CD8-positive, alpha-beta memory T cell (primary cell): ENCODE results near the gene RIT2. TPM values are rescaled to one million over a fixed set of nuclear protein-coding genes. Genes with fewer than 3 reads are reported as not detected.

ENCODE experiments used
- CTCF ChIA-PET: fragments of 350-600 bp; sonication (Branson Sonifier 250); formaldehyde crosslinking; loops from one replicate; lab custom pipeline; 2021; ENCODE audit warnings: antibody characterized with exemption; lab: Charles Lee
- POLR2A ChIA-PET: fragments of 350-600 bp; sonication (Branson Sonifier 250); formaldehyde crosslinking; loops from one replicate; lab custom pipeline; 2021; ENCODE audit warnings: antibody characterized with exemption; lab: Charles Lee
- DNase-seq, 5 donors: peaks; one replicate each; pipeline versions ENCODE4 v3.0.0 to v3.0.0-alpha.2; 2020 to 2022; ENCODE audit warnings: mixed read lengths in 1 of 5
- H3K27ac ChIP-seq: one replicate; pipeline ENCODE4 v1.7.0; 2013; ENCODE audit warnings: low read depth, mild to moderate bottlenecking, low read length, moderate library complexity
- H3K27me3 ChIP-seq: 2 replicates; pipeline ENCODE4 v1.7.0; 2013; ENCODE audit warnings: low read length, mild to moderate bottlenecking; ENCODE audit not compliant: insufficient read depth, poor library complexity, severe bottlenecking
- H3K36me3 ChIP-seq: 2 replicates; pipeline ENCODE4 v1.7.0; 2013; ENCODE audit warnings: mild to moderate bottlenecking, low read length, moderate library complexity; ENCODE audit not compliant: insufficient read depth
- H3K4me1 ChIP-seq: 2 replicates; pipeline ENCODE4 v1.7.0; 2013; ENCODE audit warnings: mild to moderate bottlenecking, low read length, moderate library complexity; ENCODE audit not compliant: insufficient read depth
- H3K4me3 ChIP-seq: 2 replicates; pipeline ENCODE4 v1.7.0; 2013; ENCODE audit warnings: mild to moderate bottlenecking, low read length
- H3K9me3 ChIP-seq: 2 replicates; pipeline ENCODE4 v1.7.0; 2013; ENCODE audit warnings: mild to moderate bottlenecking, low read length
- H3K27ac Mint-ChIP-seq, 8 donors: one replicate each; pipeline ENCODE4 v1.8.0; 2020 to 2021; ENCODE audit warnings: mixed read lengths in 8 of 8, mild to moderate bottlenecking in 6 of 8, inconsistent platforms in 3 of 8, moderate library complexity in 3 of 8
- H3K27me3 Mint-ChIP-seq, 2 donors: one replicate each; pipeline ENCODE4 v1.8.0; 2020 to 2021; ENCODE audit warnings: mixed read lengths in 2 of 2, mild to moderate bottlenecking in 1 of 2, moderate library complexity in 1 of 2
- H3K36me3 Mint-ChIP-seq, 3 donors: one replicate each; pipeline ENCODE4 v1.8.0; 2020 to 2021; ENCODE audit warnings: mixed read lengths in 3 of 3, inconsistent platforms in 1 of 3, mild to moderate bottlenecking in 1 of 3
- H3K4me1 Mint-ChIP-seq, 3 donors: one replicate each; pipeline ENCODE4 v1.8.0; 2020 to 2021; ENCODE audit warnings: mixed read lengths in 3 of 3, inconsistent platforms in 1 of 3, mild to moderate bottlenecking in 1 of 3
- H3K4me3 Mint-ChIP-seq, 7 donors: one replicate each; pipeline ENCODE4 v1.8.0; 2020 to 2021; ENCODE audit warnings: mixed read lengths in 7 of 7, mild to moderate bottlenecking in 6 of 7, moderate library complexity in 4 of 7, inconsistent platforms in 2 of 7
- H3K9me3 Mint-ChIP-seq, 5 donors: one replicate each; pipeline ENCODE4 v1.8.0; 2020 to 2022; ENCODE audit warnings: mixed read lengths in 5 of 5, mild to moderate bottlenecking in 3 of 5, moderate library complexity in 2 of 5, inconsistent platforms in 1 of 5
- polyA plus RNA-seq: library from polyadenylated mRNA; unstranded; fragments of 300-500 nt; fragmentation: Illumina TruSeq; gene quantifications from one replicate; pipeline ENCODE4 v1.2.3, GENCODE V29; 2021
- total RNA-seq, 2 experiments: library from RNA; stranded (reverse); gene quantifications; one replicate each; pipeline ENCODE4 v1.2.3, GENCODE V29; 2021

The RIT2 gene
- total and polyA plus RNA-seq, 3 experiments from 2014 or later = not detected

DNA sequence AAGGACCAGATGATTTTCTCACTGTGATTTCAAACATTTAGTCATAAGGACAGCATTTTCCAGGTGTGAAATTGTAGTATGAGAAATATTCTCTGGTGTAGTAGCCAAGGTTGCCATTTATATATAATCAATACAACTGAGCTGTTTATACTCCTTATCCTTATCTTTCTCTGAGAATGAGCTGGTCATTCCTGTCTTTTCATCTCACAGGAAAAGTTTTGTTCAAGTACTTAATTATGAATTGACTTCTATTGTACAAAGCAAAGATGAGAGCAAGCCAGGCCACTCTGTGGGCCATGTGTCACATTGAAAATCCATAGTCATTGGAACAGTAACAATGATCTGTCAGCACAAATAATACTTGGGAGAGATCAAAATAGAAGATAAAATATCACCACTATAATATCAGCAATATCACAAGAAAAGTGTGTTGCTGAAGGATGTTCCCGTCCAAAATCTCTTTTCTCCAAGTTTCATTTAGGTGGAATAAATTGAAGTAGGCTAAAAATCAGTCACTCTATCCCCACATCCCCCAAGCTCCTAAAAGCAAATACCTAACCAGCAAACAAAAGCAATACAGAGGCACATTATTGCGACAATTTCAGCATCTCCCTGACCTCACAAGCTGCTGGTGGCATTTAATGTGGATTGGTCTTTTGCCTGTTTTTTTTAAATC, 2.1 kb downstream of the RIT2 start:
- ChIA-PET POLR2A (no interaction called here), CTCF (no interaction called here)
- Histone ChIP-seq H3K27ac (no peak overlapping the region), H3K4me3 (no peak overlapping the region), H3K27me3 (no peaks in the 10 kb centered on the region), H3K36me3 (no peaks in the 10 kb centered on the region), H3K4me1 (no peaks in the 10 kb centered on the region), H3K9me3 (no peaks in the 10 kb centered on the region)
- H3K9me3 Mint-ChIP-seq = peaks cover 0 to 15% (median 5%) of the 10 kb centered on the region in 5 donors
- no peak overlapping the region for H3K4me3 Mint-ChIP-seq
- H3K27ac Mint-ChIP-seq = no peak overlapping the region
- no peak for DNase-seq
- no peaks in the 10 kb centered on the region for H3K36me3 Mint-ChIP-seq
- no peaks in the 10 kb centered on the region for H3K4me1 Mint-ChIP-seq
- no peaks in the 10 kb centered on the region for H3K27me3 Mint-ChIP-seq

DNA sequence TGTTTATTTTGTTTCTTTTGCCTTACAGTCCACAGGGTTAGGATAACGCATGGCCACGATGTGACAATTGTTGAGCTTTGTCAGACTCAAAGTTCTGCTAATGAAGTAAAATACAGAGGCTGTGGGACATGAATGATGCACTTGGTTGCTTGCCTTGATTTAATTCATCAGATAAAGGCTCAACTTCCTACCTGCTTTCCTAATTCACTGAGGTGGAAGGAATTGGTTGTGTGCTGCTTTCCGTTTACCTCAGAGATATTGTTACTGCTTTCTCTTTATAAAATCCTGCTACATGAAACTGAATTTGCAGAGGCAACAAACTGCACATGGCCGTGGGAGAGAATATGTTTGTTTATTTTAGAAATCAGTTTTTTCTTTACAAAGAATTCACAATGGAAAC, 6.6 kb downstream of the RIT2 start:
- no peaks in the 10 kb centered on the region for H3K4me1 Mint-ChIP-seq

DNA sequence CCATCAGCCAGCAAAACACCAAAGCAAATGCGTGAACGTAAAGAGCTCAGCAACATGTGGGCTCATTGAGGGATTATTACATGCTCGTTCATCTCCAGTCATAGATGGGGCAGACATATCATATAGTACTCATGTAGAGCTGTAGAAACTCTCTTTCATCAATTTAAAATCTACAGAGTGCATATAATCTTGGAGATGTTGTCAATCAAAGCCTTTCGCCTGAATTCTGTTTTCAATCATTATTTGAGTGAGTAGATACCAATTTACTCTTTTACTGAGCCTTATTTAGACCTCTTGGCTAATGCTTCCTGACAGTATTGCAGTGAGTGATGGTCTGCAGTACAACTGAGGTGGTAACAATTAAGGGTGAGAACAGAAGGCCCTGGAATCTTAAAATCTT, 7.0 kb downstream of the RIT2 start:
- ChIA-PET POLR2A (no interaction called here), CTCF (no interaction called here)
- no peak overlapping the region for H3K4me3 Mint-ChIP-seq

More for the DNA sequence above, 6.6 kb downstream of the RIT2 start:
- no peaks in the 10 kb centered on the region for H3K4me1 ChIP-seq
- ChIA-PET CTCF (no interaction called here), POLR2A (no interaction called here)
- no peaks in the 10 kb centered on the region for H3K36me3 Mint-ChIP-seq
- H3K27me3 ChIP-seq = no peaks in the 10 kb centered on the region
- DNase-seq = no peak
- no peak overlapping the region for H3K27ac ChIP-seq
- no peak overlapping the region for H3K4me3 ChIP-seq
- H3K36me3 ChIP-seq = no peaks in the 10 kb centered on the region
- no peak overlapping the region for H3K4me3 Mint-ChIP-seq
- H3K9me3 Mint-ChIP-seq = peaks cover 0 to 12% (median 8%) of the 10 kb centered on the region in 5 donors
- no peaks in the 10 kb centered on the region for H3K27me3 Mint-ChIP-seq
- H3K9me3 ChIP-seq = peaks cover under 1% of the 10 kb centered on the region
- no peak overlapping the region for H3K27ac Mint-ChIP-seq

DNA sequence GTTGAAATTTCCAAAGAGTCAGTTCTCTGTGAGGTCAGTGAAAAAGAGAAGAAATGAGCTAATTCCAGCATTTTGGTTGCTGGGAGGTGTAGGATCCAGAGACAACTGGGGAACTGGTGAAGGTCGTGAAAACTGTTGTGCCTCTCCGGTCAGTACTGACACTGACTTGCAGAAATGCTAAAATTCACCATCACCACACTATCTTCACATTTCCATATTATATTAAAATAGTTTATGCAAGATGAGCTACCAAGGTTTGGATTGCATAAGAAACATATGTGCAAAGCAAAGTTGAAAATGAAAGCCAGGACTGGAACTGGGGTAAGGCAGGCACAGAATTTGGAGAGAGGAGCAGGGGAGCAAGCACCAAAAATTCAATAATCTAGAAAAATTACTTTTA, 21.8 kb downstream of the RIT2 start:
- ChIA-PET POLR2A (no interaction called here), CTCF (no interaction called here)
- Histone ChIP-seq H3K9me3 (no peaks in the 10 kb centered on the region), H3K36me3 (no peaks in the 10 kb centered on the region), H3K4me1 (no peaks in the 10 kb centered on the region), H3K4me3 (no peak overlapping the region), H3K27ac (no peak overlapping the region), H3K27me3 (no peaks in the 10 kb centered on the region)
- H3K36me3 Mint-ChIP-seq = no peaks in the 10 kb centered on the region
- no peak overlapping the region for H3K27ac Mint-ChIP-seq
- H3K9me3 Mint-ChIP-seq = peaks cover 6 to 21% (median 10%) of the 10 kb centered on the region in 5 donors
- H3K4me3 Mint-ChIP-seq = no peak overlapping the region
- no peak for DNase-seq
- H3K27me3 Mint-ChIP-seq = no peaks in the 10 kb centered on the region
- no peaks in the 10 kb centered on the region for H3K4me1 Mint-ChIP-seq

More for the DNA sequence above, 7.0 kb downstream of the RIT2 start:
- Histone ChIP-seq H3K4me1 (no peaks in the 10 kb centered on the region), H3K9me3 (peaks cover 3% of the 10 kb centered on the region), H3K27me3 (no peaks in the 10 kb centered on the region), H3K27ac (no peak overlapping the region), H3K36me3 (no peaks in the 10 kb centered on the region), H3K4me3 (no peak overlapping the region)
- H3K9me3 Mint-ChIP-seq = peaks cover 2 to 16% (median 9%) of the 10 kb centered on the region in 5 donors
- no peaks in the 10 kb centered on the region for H3K4me1 Mint-ChIP-seq
- H3K27ac Mint-ChIP-seq = no peak overlapping the region
- no peak for DNase-seq
- no peaks in the 10 kb centered on the region for H3K36me3 Mint-ChIP-seq
- no peaks in the 10 kb centered on the region for H3K27me3 Mint-ChIP-seq

GRCh38 chr18:43092539-43092938, 22.9 kb downstream of the RIT2 start:
- no peaks in the 10 kb centered on the region for H3K27me3 Mint-ChIP-seq
- H3K4me3 ChIP-seq = no peak overlapping the region
- no peaks in the 10 kb centered on the region for H3K27me3 ChIP-seq
- H3K9me3 Mint-ChIP-seq = peaks cover 7 to 20% (median 10%) of the 10 kb centered on the region in 5 donors
- no peaks in the 10 kb centered on the region for H3K4me1 ChIP-seq
- H3K4me3 Mint-ChIP-seq = no peak overlapping the region
- ChIA-PET POLR2A (no interaction called here), CTCF (no interaction called here)
- no peaks in the 10 kb centered on the region for H3K9me3 ChIP-seq
- no peaks in the 10 kb centered on the region for H3K4me1 Mint-ChIP-seq
- no peak overlapping the region for H3K27ac ChIP-seq
- H3K27ac Mint-ChIP-seq = no peak overlapping the region
- H3K36me3 Mint-ChIP-seq = no peaks in the 10 kb centered on the region
- no peaks in the 10 kb centered on the region for H3K36me3 ChIP-seq
- DNase-seq = no peak

GRCh38 chr18:43081396-43081795, 34.1 kb downstream of the RIT2 start:
- DNase-seq = no peak
- ChIA-PET CTCF (no interaction called here), POLR2A (no interaction called here)
- Mint-ChIP-seq H3K4me1 (no peaks in the 10 kb centered on the region), H3K36me3 (no peaks in the 10 kb centered on the region), H3K27me3 (no peaks in the 10 kb centered on the region), H3K9me3 (peaks cover 8 to 16% (median 13%) of the 10 kb centered on the region in 5 donors), H3K27ac (no peak overlapping the region), H3K4me3 (no peak overlapping the region)
- Histone ChIP-seq H3K36me3 (no peaks in the 10 kb centered on the region), H3K4me3 (no peak overlapping the region), H3K27ac (no peak overlapping the region), H3K27me3 (no peaks in the 10 kb centered on the region), H3K4me1 (no peaks in the 10 kb centered on the region), H3K9me3 (no peaks in the 10 kb centered on the region)

- H3K9me3 ChIP-seq = no peaks in the 10 kb centered on the region
- DNase-seq = no peak
- no peaks in the 10 kb centered on the region for H3K27me3 ChIP-seq
- H3K9me3 Mint-ChIP-seq = peaks cover 9 to 15% (median 12%) of the 10 kb centered on the region in 5 donors
- ChIA-PET POLR2A (no interaction called here), CTCF (no interaction called here)
- H3K27me3 Mint-ChIP-seq = no peaks in the 10 kb centered on the region
- H3K36me3 Mint-ChIP-seq = peaks cover 0 to 1% (median 0%) of the 10 kb centered on the region in 3 donors
- no peak overlapping the region for H3K27ac ChIP-seq
- H3K4me1 ChIP-seq = no peaks in the 10 kb centered on the region
- H3K4me3 ChIP-seq = no peak overlapping the region
- H3K4me3 Mint-ChIP-seq = no peak overlapping the region
- H3K27ac Mint-ChIP-seq = no peak overlapping the region
- no peaks in the 10 kb centered on the region for H3K36me3 ChIP-seq
- H3K4me1 Mint-ChIP-seq = no peaks in the 10 kb centered on the region
These were observed 34.8 kb downstream of the RIT2 start for GRCh38 chr18:43080671-43081070.

- CTCF ChIA-PET = no interaction called here
- Mint-ChIP-seq H3K27ac (no peak overlapping the region), H3K27me3 (no peaks in the 10 kb centered on the region), H3K4me1 (no peaks in the 10 kb centered on the region), H3K36me3 (peaks cover 0 to 1% (median 0%) of the 10 kb centered on the region in 3 donors), H3K4me3 (no peak overlapping the region), H3K9me3 (peaks cover 6 to 16% (median 11%) of the 10 kb centered on the region in 5 donors)
- Histone ChIP-seq H3K9me3 (no peaks in the 10 kb centered on the region), H3K27ac (no peak overlapping the region), H3K36me3 (no peaks in the 10 kb centered on the region), H3K4me1 (no peaks in the 10 kb centered on the region), H3K4me3 (no peak overlapping the region), H3K27me3 (no peaks in the 10 kb centered on the region)
- DNase-seq = no peak
- POLR2A ChIA-PET = no interaction called here
These were observed 36.1 kb downstream of the RIT2 start for GRCh38 chr18:43079422-43079821.
